PC-9 (cell line): ENCODE data around the gene RAB25.

Source experiments
- EZH2 ChIP-seq: fragments of 200-600 bp; sonication (generic); IDR thresholded peaks from 2 replicates; pipeline ENCODE4 v1.8.0; 2017; ENCODE audit warnings: antibody characterized with exemption, low read depth
- TF ChIP-seq, protein P1 (sequence below): fragments of 200-600 bp; sonication (generic); conservative IDR thresholded peaks from 2 replicates; pipeline ENCODE4 v1.6.1; 2017; ENCODE audit warnings: mixed run types, antibody characterized with exemption, mild to moderate bottlenecking, moderate library complexity

DNA sequence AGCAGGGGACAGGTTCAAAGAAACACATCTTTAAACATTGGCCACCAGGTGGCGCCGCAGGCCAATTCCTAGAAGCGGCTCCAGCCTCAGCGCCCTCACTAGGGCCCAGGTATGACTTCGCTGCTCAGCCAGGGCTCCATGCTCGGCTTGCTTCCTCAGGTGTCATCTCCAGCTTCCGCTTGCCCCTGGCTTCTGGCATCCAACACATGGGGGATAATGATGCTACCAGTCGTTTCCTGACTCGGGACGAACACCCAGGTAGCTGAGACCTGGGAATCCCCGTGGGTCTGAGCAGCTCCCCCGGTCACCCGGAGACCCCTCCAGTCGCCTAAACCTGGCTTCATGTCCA is 29.9 kb downstream of the RAB25 start:
- TF ChIP-seq EZH2: no peak
- TF ChIP-seq, protein P1, sequence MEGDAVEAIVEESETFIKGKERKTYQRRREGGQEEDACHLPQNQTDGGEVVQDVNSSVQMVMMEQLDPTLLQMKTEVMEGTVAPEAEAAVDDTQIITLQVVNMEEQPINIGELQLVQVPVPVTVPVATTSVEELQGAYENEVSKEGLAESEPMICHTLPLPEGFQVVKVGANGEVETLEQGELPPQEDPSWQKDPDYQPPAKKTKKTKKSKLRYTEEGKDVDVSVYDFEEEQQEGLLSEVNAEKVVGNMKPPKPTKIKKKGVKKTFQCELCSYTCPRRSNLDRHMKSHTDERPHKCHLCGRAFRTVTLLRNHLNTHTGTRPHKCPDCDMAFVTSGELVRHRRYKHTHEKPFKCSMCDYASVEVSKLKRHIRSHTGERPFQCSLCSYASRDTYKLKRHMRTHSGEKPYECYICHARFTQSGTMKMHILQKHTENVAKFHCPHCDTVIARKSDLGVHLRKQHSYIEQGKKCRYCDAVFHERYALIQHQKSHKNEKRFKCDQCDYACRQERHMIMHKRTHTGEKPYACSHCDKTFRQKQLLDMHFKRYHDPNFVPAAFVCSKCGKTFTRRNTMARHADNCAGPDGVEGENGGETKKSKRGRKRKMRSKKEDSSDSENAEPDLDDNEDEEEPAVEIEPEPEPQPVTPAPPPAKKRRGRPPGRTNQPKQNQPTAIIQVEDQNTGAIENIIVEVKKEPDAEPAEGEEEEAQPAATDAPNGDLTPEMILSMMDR: peak; percentile 92
